ENCODE data around the gene IL17D.

DNA sequence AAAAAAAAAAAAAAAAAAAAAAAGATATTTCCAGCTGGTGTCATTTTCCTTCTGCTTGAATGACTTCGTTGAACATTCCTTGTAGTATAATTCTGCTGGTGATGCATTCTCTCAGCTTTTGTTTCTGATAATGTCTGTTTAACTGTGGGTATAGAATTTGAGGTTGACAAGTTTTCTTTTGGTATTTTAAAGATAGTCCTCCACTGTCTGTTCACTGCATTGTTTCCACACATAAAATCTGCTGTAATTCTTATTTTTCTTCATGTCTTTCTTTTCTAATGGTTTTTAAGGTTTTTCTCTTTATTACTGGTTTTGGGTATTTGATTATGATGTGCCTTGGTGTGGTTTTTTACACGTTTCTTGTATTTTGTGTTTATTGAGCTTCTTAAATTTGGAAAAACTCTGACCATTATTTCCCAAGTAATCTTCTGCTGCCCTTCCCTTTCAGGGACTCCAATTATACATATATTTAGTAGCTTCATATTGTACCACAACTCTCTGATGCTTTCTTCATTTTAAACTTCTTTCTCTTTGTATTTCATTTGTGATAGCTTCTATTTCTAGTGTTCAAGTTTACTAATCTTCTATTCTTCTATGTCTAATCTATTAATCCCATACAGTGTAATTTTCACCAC, 63.9 kb downstream of the IL17D start:
- TF ChIP-seq ZNF274 (IDR thresholded peaks at IDR 0.05; ENCODE audit: low read depth, low read length) (no peak), YY1 (IDR thresholded peaks at IDR 0.05; ENCODE audit: insufficient read depth, insufficient read length) (no peak)

All from NT2/D1 (cell line).